ENCODE data around the gene STOX2.
A peak's percentile ranks its signal among the peaks of the same experiment; 100 is the strongest.

The STOX2 gene

DNA sequence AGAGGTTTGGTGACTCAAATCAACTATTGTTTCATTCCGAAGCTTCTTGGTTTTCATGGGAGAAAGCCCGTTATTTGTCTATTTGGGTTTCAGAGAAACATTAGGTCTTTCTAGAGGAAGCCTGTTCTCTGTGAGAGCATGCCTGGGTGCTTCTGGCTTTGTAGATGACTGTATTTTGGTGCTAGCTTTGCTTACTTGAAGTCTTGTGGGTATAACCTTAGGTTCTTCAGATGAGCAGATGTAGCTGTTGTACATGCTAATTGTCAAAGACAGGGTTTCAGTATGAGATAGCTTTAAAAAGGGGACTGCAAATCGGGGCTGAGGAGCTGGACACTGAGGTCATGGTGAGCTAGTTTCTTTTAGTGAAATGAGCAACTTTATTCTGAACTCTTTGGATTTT lies 7.9 kb upstream of the STOX2 start:
- Histone ChIP-seq H3K9me3 (ENCODE audit: insufficient read depth, low read depth, low read length) (no peaks in the 10 kb centered on the region), H3K4me3 (ENCODE audit: low read depth, low read length) (no peak overlapping the region), H3K9ac (ENCODE audit: low read length) (no peak overlapping the region), H4K12ac (ENCODE audit: low read depth, low read length) (no peak overlapping the region), H3K4me1 (ENCODE audit: control insufficient read depth in 1 of 2, insufficient read depth in 2 of 2, low read length in 2 of 2) (no peaks in the 10 kb centered on the region), H3K79me1 (ENCODE audit: low read length) (no peaks in the 10 kb centered on the region), H2AFZ (ENCODE audit: insufficient read depth, low read length, poor library complexity) (no peak overlapping the region), H3K14ac (ENCODE audit: low read length) (no peak overlapping the region), H3K36me3 (ENCODE audit: control insufficient read depth in 1 of 2, insufficient read depth in 2 of 2, low read length in 2 of 2) (no peaks in the 10 kb centered on the region), H3K4me2 (ENCODE audit: low read length) (no peak overlapping the region), H3K79me2 (ENCODE audit: control insufficient read depth, insufficient read depth, low read length, poor library complexity) (no peaks in the 10 kb centered on the region), H2BK12ac (ENCODE audit: low read length) (no peak overlapping the region), H3K27me3 (ENCODE audit: insufficient read depth, low read length) (no peaks in the 10 kb centered on the region), H4K8ac (ENCODE audit: low read depth, low read length) (no peak overlapping the region), H3K4ac (ENCODE audit: low read depth, low read length) (no peak overlapping the region), H3K27ac (ENCODE audit: low read depth, low read length) (no peak overlapping the region), H2BK5ac (ENCODE audit: low read depth, low read length, poor library complexity) (no peak overlapping the region), H4K91ac (ENCODE audit: low read depth, low read length) (no peak overlapping the region), H3K18ac (ENCODE audit: low read length) (no peak overlapping the region), H3K23ac (ENCODE audit: low read length) (no peak overlapping the region), H2AK5ac (ENCODE audit: low read length) (no peak overlapping the region), H2BK120ac (ENCODE audit: insufficient read depth, low read length, poor library complexity) (no peak overlapping the region)
- no peak for DNase-seq
- WGBS (ENCODE audit: extremely low coverage, insufficient coverage, insufficient read length) = no CpG with 5 or more reads among the region's 3 CpGs

DNA sequence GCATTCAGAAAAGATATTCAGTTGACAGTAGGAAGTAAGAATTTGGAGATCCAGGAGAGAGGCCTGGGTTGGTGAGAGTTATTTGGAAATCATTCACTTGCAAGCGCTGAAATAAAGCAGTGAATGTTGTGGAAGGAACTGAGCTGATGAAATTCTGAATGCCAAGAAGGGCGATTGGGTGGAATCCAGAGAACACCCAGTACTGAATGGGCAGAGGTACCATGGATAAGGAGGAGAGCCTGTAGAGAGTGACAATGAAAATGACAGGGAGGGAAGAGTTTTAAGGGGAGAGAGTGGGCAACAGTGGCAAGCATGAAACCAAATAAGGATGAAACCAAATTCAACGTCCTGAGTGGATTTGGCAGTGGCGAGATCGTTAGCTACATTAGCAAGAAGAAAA lies 6.7 kb upstream of the STOX2 start:
- no peaks in the 10 kb centered on the region for H3K27me3 ChIP-seq (ENCODE audit: insufficient read depth, low read length)
- H4K91ac ChIP-seq (ENCODE audit: low read depth, low read length) = no peak overlapping the region
- H3K18ac ChIP-seq (ENCODE audit: low read length) = no peak overlapping the region
- H3K4me1 ChIP-seq (ENCODE audit: control insufficient read depth in 1 of 2, insufficient read depth in 2 of 2, low read length in 2 of 2) = no peaks in the 10 kb centered on the region
- H3K27ac ChIP-seq (ENCODE audit: low read depth, low read length) = no peak overlapping the region
- peaks cover 2% of the 10 kb centered on the region for H3K9me3 ChIP-seq (ENCODE audit: insufficient read depth, low read depth, low read length)
- H3K23ac ChIP-seq (ENCODE audit: low read length) = no peak overlapping the region
- WGBS (ENCODE audit: extremely low coverage, insufficient coverage, insufficient read length) = no CpG with 5 or more reads among the region's 5 CpGs
- no peaks in the 10 kb centered on the region for H3K79me1 ChIP-seq (ENCODE audit: low read length)
- H3K4me3 ChIP-seq (ENCODE audit: low read depth, low read length) = no peak overlapping the region
- H2BK5ac ChIP-seq (ENCODE audit: low read depth, low read length, poor library complexity) = no peak overlapping the region
- H3K4ac ChIP-seq (ENCODE audit: low read depth, low read length) = no peak overlapping the region
- H4K8ac ChIP-seq (ENCODE audit: low read depth, low read length) = no peak overlapping the region
- no peak overlapping the region for H2BK12ac ChIP-seq (ENCODE audit: low read length)
- H3K14ac ChIP-seq (ENCODE audit: low read length) = no peak overlapping the region
- DNase-seq = no peak
- H2AFZ ChIP-seq (ENCODE audit: insufficient read depth, low read length, poor library complexity) = no peak overlapping the region
- no peak overlapping the region for H4K12ac ChIP-seq (ENCODE audit: low read depth, low read length)
- H3K4me2 ChIP-seq (ENCODE audit: low read length) = no peak overlapping the region
- H2BK120ac ChIP-seq (ENCODE audit: insufficient read depth, low read length, poor library complexity) = no peak overlapping the region
- no peaks in the 10 kb centered on the region for H3K36me3 ChIP-seq (ENCODE audit: control insufficient read depth in 1 of 2, insufficient read depth in 2 of 2, low read length in 2 of 2)
- H2AK5ac ChIP-seq (ENCODE audit: low read length) = no peak overlapping the region
- no peak overlapping the region for H3K9ac ChIP-seq (ENCODE audit: low read length)
- no peaks in the 10 kb centered on the region for H3K79me2 ChIP-seq (ENCODE audit: control insufficient read depth, insufficient read depth, low read length, poor library complexity)

DNA sequence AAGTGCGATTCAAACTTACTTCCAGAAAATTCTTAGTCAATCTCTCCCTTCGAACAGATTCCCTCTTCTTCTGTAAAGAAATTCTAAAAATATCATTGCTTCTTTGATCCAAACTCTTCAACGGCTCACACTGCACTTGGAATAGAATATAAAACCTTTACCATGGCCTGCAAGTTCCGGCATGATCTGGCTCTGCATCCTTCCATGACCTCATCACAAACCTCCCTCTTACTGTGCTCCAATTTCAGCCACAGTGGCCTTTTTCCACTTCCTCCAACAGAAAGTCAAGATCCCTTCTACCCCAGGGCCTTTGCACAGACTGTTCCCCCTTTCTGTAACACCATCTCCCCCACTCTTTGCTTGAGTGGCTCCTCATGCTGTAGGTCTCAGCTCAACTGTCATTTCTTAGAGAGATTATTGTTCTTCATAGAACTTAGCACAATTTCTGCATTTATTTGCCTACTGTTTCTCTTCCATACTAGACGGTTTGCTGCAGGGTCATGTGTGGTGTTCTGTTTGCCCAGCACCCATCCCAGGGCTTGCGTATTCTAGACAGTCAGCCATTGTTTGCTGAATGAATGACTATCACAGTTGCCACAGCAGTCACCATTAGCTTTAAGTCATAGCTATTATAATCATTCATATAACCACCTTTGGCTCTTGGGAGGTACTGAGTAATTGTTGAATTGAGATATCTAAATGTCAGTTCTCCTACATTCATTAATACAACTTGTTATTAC lies 1.9 kb upstream of the STOX2 start:
- Histone ChIP-seq H3K4me3 (ENCODE audit: low read depth, low read length) (no peak overlapping the region), H3K79me1 (ENCODE audit: low read length) (peaks cover 13% of the 10 kb centered on the region), H3K4me1 (ENCODE audit: control insufficient read depth in 1 of 2, insufficient read depth in 2 of 2, low read length in 2 of 2) (peaks cover 2 to 10% of the 10 kb centered on the region in 2 experiments), H2BK120ac (ENCODE audit: insufficient read depth, low read length, poor library complexity) (no peak overlapping the region), H3K36me3 (ENCODE audit: control insufficient read depth in 1 of 2, insufficient read depth in 2 of 2, low read length in 2 of 2) (no peaks in the 10 kb centered on the region), H4K91ac (ENCODE audit: low read depth, low read length) (no peak overlapping the region), H3K27me3 (ENCODE audit: insufficient read depth, low read length) (no peaks in the 10 kb centered on the region), H2AK5ac (ENCODE audit: low read length) (no peak overlapping the region), H3K4ac (ENCODE audit: low read depth, low read length) (no peak overlapping the region), H4K12ac (ENCODE audit: low read depth, low read length) (no peak overlapping the region), H4K8ac (ENCODE audit: low read depth, low read length) (no peak overlapping the region), H2AFZ (ENCODE audit: insufficient read depth, low read length, poor library complexity) (no peak overlapping the region), H3K9ac (ENCODE audit: low read length) (no peak overlapping the region), H3K23ac (ENCODE audit: low read length) (no peak overlapping the region), H3K27ac (ENCODE audit: low read depth, low read length) (no peak overlapping the region), H3K4me2 (ENCODE audit: low read length) (no peak overlapping the region), H3K79me2 (ENCODE audit: control insufficient read depth, insufficient read depth, low read length, poor library complexity) (peaks cover 10% of the 10 kb centered on the region), H3K18ac (ENCODE audit: low read length) (no peak overlapping the region), H2BK5ac (ENCODE audit: low read depth, low read length, poor library complexity) (no peak overlapping the region), H2BK12ac (ENCODE audit: low read length) (no peak overlapping the region), H3K14ac (ENCODE audit: low read length) (no peak overlapping the region), H3K9me3 (ENCODE audit: insufficient read depth, low read depth, low read length) (peaks cover 4% of the 10 kb centered on the region)
- no peak for DNase-seq
- WGBS (ENCODE audit: extremely low coverage, insufficient coverage, insufficient read length) = no CpG with 5 or more reads among the region's 6 CpGs

DNA sequence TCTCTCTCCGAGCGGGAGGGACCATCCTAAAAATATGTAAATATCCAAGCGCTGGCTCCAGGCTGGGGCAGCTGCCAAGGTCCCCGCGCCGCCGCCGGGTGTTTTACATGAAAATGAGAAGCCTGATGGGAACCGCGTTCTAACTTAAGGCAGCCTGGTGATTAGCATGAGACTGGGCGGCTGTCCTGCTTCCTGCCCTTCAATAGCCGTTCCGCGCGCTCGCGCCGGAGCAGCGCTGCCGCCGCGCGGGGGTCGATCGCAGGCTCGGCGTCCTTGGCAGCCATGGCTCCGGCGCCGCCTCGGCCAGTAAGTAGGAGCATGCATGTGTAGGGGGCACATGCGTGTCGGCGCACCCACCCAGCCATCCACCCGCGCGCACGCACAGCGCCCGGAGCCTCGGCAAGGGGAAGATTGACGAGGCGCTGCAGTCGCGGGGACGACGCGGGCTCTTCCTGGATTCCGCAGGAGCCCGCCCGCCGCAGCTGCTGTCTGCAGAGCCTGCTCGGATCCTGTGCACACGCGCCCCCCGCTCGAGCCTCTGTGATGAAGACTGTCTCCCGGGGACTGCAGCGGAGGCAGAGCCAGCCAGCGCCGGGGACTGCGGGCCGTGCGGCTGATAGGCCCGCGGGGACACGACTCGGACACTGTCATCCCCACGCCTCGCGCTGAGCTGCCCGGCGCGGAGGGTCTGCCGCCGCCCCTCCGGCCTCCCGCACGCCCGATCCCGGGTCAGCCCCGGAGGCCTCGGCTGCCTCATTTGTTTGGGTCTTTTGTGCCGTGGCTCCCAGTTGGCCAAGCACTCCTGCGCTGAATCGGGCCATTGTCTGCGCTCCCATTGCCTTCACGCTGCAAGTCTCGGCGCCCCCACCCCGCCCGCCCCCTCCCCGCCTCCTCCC lies 734 bp downstream of the STOX2 start:
- H3K4ac ChIP-seq (ENCODE audit: low read depth, low read length) = peak overlapping the region; percentile 58
- peaks cover 13% of the 10 kb centered on the region for H3K79me1 ChIP-seq (ENCODE audit: low read length)
- peak overlapping the region; percentile 77 for H3K9ac ChIP-seq (ENCODE audit: low read length)
- peak; percentile 7 to 54 for DNase-seq
- H3K27ac ChIP-seq (ENCODE audit: low read depth, low read length) = no peak overlapping the region
- peak overlapping the region; percentile 62 for H2AFZ ChIP-seq (ENCODE audit: insufficient read depth, low read length, poor library complexity)
- peak overlapping the region; percentile 74 for H4K8ac ChIP-seq (ENCODE audit: low read depth, low read length)
- peaks cover 10% of the 10 kb centered on the region for H3K79me2 ChIP-seq (ENCODE audit: control insufficient read depth, insufficient read depth, low read length, poor library complexity)
- H3K4me1 ChIP-seq (ENCODE audit: control insufficient read depth in 1 of 2, insufficient read depth in 2 of 2, low read length in 2 of 2) = peaks cover 2 to 10% of the 10 kb centered on the region in 2 experiments
- H2AK5ac ChIP-seq (ENCODE audit: low read length) = no peak overlapping the region
- H3K23ac ChIP-seq (ENCODE audit: low read length) = no peak overlapping the region
- H3K4me3 ChIP-seq (ENCODE audit: low read depth, low read length) = peak overlapping the region; percentile 95
- peak overlapping the region; percentile 74 for H4K12ac ChIP-seq (ENCODE audit: low read depth, low read length)
- H2BK12ac ChIP-seq (ENCODE audit: low read length) = no peak overlapping the region
- peak overlapping the region; percentile 61 for H4K91ac ChIP-seq (ENCODE audit: low read depth, low read length)
- no peaks in the 10 kb centered on the region for H3K36me3 ChIP-seq (ENCODE audit: control insufficient read depth in 1 of 2, insufficient read depth in 2 of 2, low read length in 2 of 2)
- H3K18ac ChIP-seq (ENCODE audit: low read length) = no peak overlapping the region
- H2BK5ac ChIP-seq (ENCODE audit: low read depth, low read length, poor library complexity) = no peak overlapping the region
- WGBS (ENCODE audit: extremely low coverage, insufficient coverage, insufficient read length) = no CpG with 5 or more reads among the region's 93 CpGs
- peaks cover 4% of the 10 kb centered on the region for H3K9me3 ChIP-seq (ENCODE audit: insufficient read depth, low read depth, low read length)
- H2BK120ac ChIP-seq (ENCODE audit: insufficient read depth, low read length, poor library complexity) = no peak overlapping the region
- peak overlapping the region; percentile 99 for H3K4me2 ChIP-seq (ENCODE audit: low read length)
- no peaks in the 10 kb centered on the region for H3K27me3 ChIP-seq (ENCODE audit: insufficient read depth, low read length)
- H3K14ac ChIP-seq (ENCODE audit: low read length) = peak overlapping the region; percentile 75
